HUES48 (cell line): ENCODE data around the gene ALKBH4.
"Not testable (repeated sequence)": the region's sequence is repeated elsewhere in the genome, so short reads cannot be mapped to it uniquely, and the experiment has no call there.

Experiments used
- H3K27ac ChIP-seq: one replicate; pipeline ENCODE4 v1.7.0; 2013; ENCODE audit warnings: low read depth, low read length, inconsistent platforms
- H3K27me3 ChIP-seq: 2 replicates; pipeline ENCODE4 v1.6.1; 2013; ENCODE audit warnings: mild to moderate bottlenecking, low read length; ENCODE audit not compliant: control insufficient read depth, insufficient read depth
- H3K36me3 ChIP-seq: 2 replicates; pipeline ENCODE4 v1.6.1; 2013; ENCODE audit warnings: low read length; ENCODE audit not compliant: control insufficient read depth, insufficient read depth
- H3K4me1 ChIP-seq: 2 replicates; pipeline ENCODE4 v1.6.1; 2013; ENCODE audit warnings: mild to moderate bottlenecking, low read length; ENCODE audit not compliant: control insufficient read depth, insufficient read depth
- H3K4me3 ChIP-seq: 2 replicates; pipeline ENCODE4 v1.5.1; 2013; ENCODE audit warnings: mild to moderate bottlenecking, low read depth, low read length
- H3K9ac ChIP-seq: 2 replicates; pipeline ENCODE4 v1.6.1; 2013; ENCODE audit warnings: mild to moderate bottlenecking, low read depth, low read length, moderate library complexity
- H3K9me3 ChIP-seq: 2 replicates; pipeline ENCODE4 v1.6.1; 2013; ENCODE audit warnings: low read length; ENCODE audit not compliant: control insufficient read depth, insufficient read depth

The ALKBH4 gene

GRCh38 chr7:102464577-102465280 lies at the start of gene ALKBH4, which contains the start of gene LRWD1:
Gene ALKBH4 (minus strand): TSS chr7:102464863. CDS start chr7:102464836, 27 bp downstream.
Gene LRWD1 (plus strand): TSS chr7:102464984. CDS start chr7:102465081, 97 bp downstream.
- H3K27me3 ChIP-seq, result no peaks in the 10 kb centered on the region
- H3K9me3 ChIP-seq, result no peaks in the 10 kb centered on the region
- peaks cover 27% of the 10 kb centered on the region for H3K36me3 ChIP-seq
- no peaks in the 10 kb centered on the region for H3K4me1 ChIP-seq
- H3K4me3 ChIP-seq, result peak within 1 kb of the TSS; percentile 84
- peak within 1 kb of the TSS; percentile 64 for H3K9ac ChIP-seq
- peak within 1 kb of the TSS; percentile 55 for H3K27ac ChIP-seq

GRCh38 chr7:102512642-102513221 lies 48.1 kb upstream of the ALKBH4 start:
- H3K4me1 ChIP-seq, H3K9ac ChIP-seq, H3K27ac ChIP-seq, H3K36me3 ChIP-seq, H3K9me3 ChIP-seq, H3K27me3 ChIP-seq, H3K4me3 ChIP-seq: not testable (repeated sequence)

- H3K27ac ChIP-seq, H3K27me3 ChIP-seq, H3K9me3 ChIP-seq, H3K4me3 ChIP-seq, H3K4me1 ChIP-seq, H3K9ac ChIP-seq, H3K36me3 ChIP-seq: not testable (repeated sequence)
Observed at GRCh38 chr7:102511860-102512522, 47.3 kb upstream of the ALKBH4 start.

- not testable (repeated sequence) for H3K4me3 ChIP-seq, H3K9me3 ChIP-seq, H3K4me1 ChIP-seq, H3K36me3 ChIP-seq, H3K27ac ChIP-seq, H3K9ac ChIP-seq, H3K27me3 ChIP-seq
Observed at GRCh38 chr7:102510575-102510974, 45.9 kb upstream of the ALKBH4 start.

GRCh38 chr7:102507410-102508088 lies 42.9 kb upstream of the ALKBH4 start:
- H3K4me1 ChIP-seq, H3K27ac ChIP-seq, H3K36me3 ChIP-seq, H3K9ac ChIP-seq, H3K27me3 ChIP-seq, H3K9me3 ChIP-seq, H3K4me3 ChIP-seq: not testable (repeated sequence)

- not testable (repeated sequence) for H3K9ac ChIP-seq
Observed at GRCh38 chr7:102505298-102506185, 40.9 kb upstream of the ALKBH4 start.

GRCh38 chr7:102503141-102503540 lies 38.5 kb upstream of the ALKBH4 start:
- H3K4me3 ChIP-seq, H3K27me3 ChIP-seq, H3K36me3 ChIP-seq, H3K9me3 ChIP-seq, H3K4me1 ChIP-seq, H3K27ac ChIP-seq, H3K9ac ChIP-seq: not testable (repeated sequence)

More at GRCh38 chr7:102505298-102506185, 40.9 kb upstream of the ALKBH4 start:
- H3K9me3 ChIP-seq, H3K27me3 ChIP-seq, H3K4me1 ChIP-seq, H3K27ac ChIP-seq, H3K36me3 ChIP-seq, H3K4me3 ChIP-seq: not testable (repeated sequence)

- H3K27ac ChIP-seq, H3K4me3 ChIP-seq, H3K4me1 ChIP-seq, H3K27me3 ChIP-seq, H3K9me3 ChIP-seq, H3K36me3 ChIP-seq, H3K9ac ChIP-seq: not testable (repeated sequence)
Observed at GRCh38 chr7:102498321-102498720, 33.7 kb upstream of the ALKBH4 start.

GRCh38 chr7:102497308-102497707 lies 32.6 kb upstream of the ALKBH4 start:
- not testable (repeated sequence) for H3K4me3 ChIP-seq, H3K27me3 ChIP-seq, H3K4me1 ChIP-seq, H3K9ac ChIP-seq, H3K27ac ChIP-seq, H3K36me3 ChIP-seq, H3K9me3 ChIP-seq

GRCh38 chr7:102496861-102497260 lies 32.2 kb upstream of the ALKBH4 start:
- H3K9ac ChIP-seq, H3K27ac ChIP-seq, H3K4me1 ChIP-seq, H3K4me3 ChIP-seq, H3K36me3 ChIP-seq, H3K9me3 ChIP-seq, H3K27me3 ChIP-seq: not testable (repeated sequence)
